ENCODE measurements around the gene CRIP2.

DNA sequence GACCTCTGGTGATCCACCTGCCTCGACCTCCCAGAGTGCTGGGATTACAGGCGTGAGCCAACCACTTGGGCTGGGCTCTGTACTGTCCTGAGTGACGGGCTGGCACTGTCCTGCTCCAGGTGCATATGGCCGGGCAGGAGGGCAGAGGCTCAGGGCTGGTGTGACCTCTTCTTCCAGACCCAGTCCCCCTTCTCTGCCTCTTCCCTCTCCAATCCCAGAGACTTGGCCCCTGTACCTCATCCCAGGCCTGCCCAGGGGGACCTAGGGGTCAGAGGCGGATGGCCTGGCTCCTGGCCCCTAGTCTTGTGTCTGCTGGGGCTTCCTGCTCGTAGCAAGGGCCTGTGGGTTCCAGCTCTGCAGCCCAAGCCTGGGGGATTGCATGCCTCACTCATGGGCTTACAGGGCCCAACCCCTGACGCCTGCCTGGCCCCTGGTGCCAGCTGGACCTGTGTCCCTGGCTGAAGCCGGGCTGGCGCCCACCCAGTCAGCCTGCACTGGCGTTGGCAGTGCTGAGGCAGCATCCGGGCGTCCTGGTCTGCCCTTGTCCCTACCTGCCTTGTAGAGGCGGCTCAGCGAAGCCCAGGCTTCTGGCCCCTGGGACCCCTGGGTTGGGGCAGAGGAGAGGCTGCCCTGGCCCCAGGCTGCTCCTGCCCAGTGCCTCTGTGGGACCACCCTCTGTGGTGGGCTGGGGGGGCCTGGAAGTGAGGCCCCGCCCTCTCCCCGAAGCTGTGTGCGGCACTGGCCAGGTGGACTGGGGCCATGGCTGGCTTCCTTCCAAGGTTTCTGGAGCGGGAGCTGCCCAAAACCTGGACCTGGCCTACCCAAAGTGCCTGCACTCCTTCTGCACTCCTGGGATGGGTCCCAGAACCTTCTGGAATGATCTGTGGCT is 20.7 kb downstream of the CRIP2 start:
- TF ChIP-seq CTCF (IDR thresholded peaks at IDR 0.05): no peak
- TF ChIP-seq POLR2A (IDR thresholded peaks at IDR 0.05): no peak

Measured in right lobe of liver (tissue), 4 donors.